HG02763 (cell line): ENCODE data around the gene PSPN.

Experiments
- ATAC-seq: cut with Tn5 transposase; IDR thresholded peaks from one replicate; pipeline ENCODE4 v1.9.1; 2021; ENCODE audit warnings: mild to moderate bottlenecking, moderate library complexity; ENCODE audit not compliant: unreplicated experiment

The PSPN gene

GRCh38 chr19:6334490-6335285 is 41.0 kb downstream of the PSPN start:
- no peak for ATAC-seq

GRCh38 chr19:6333439-6333838 is 42.3 kb downstream of the PSPN start, which contains the start of gene ACER1:
TSS of gene ACER1 (minus strand) at chr19:6333612. CDS start at chr19:6333551, 61 bp downstream.
- ATAC-seq, result no peak

- ATAC-seq, result no peak
These were observed 48.9 kb downstream of the PSPN start for GRCh38 chr19:6326815-6327214.

GRCh38 chr19:6325614-6326013 is 50.1 kb downstream of the PSPN start:
- no peak for ATAC-seq
